GM18520 (cell line): ENCODE data around the gene DBN1.

Experiments
- ATAC-seq: cut with Tn5 transposase; IDR thresholded peaks from one replicate; pipeline ENCODE4 v1.9.1; 2021; ENCODE audit not compliant: unreplicated experiment

The DBN1 gene

GRCh38 chr5:177410575-177410974 lies 62.9 kb downstream of the DBN1 start:
- ATAC-seq, result no peak

GRCh38 chr5:177409043-177409801 lies 64.2 kb downstream of the DBN1 start, which contains the start of gene F12:
F12 (minus strand) TSS chr5:177409564; CDS start chr5:177409527, 37 bp downstream.
- no peak for ATAC-seq
